Motor neuron (in vitro differentiated cells): ENCODE results near the gene ZBTB7C. TPM values are rescaled to one million over a fixed set of nuclear protein-coding genes. Genes with fewer than 3 reads are reported as not detected.

Experiments used
- ATAC-seq, 8 experiments: fragments of 200-7000 bp; cut with Tn5 transposase; replicated peaks in 6 of 8; 2 replicates each; pipeline ENCODE4 v1.8.0; 2021; ENCODE audit warnings: mild to moderate bottlenecking in 8 of 8, moderate library complexity in 8 of 8
- H3K27ac ChIP-seq, 2 donors: fragments of 250-450 bp; sonication (Bioruptor Pico); 2 replicates each; pipeline ENCODE4 v1.9.0; 2021; ENCODE audit warnings: antibody characterized with exemption in 2 of 2, mild to moderate bottlenecking in 2 of 2, moderate library complexity in 1 of 2
- H3K4me1 ChIP-seq, 2 donors: fragments of 250-450 bp; sonication (Bioruptor Pico); replicated peaks in 1 of 2; 2 replicates each; pipeline ENCODE4 v1.6.1; 2021; ENCODE audit warnings: antibody characterized with exemption in 2 of 2, mild to moderate bottlenecking in 2 of 2, moderate library complexity in 1 of 2
- H3K4me3 ChIP-seq, 5 donors: fragments of 250-450 bp; sonication (Bioruptor Pico); 2 replicates each; pipeline ENCODE4 v1.9.0; 2021; ENCODE audit warnings: antibody characterized with exemption in 5 of 5, mild to moderate bottlenecking in 5 of 5, moderate library complexity in 4 of 5
- WGBS, 10 experiments: fragments of 450-650 bp; shearing (Covaris generic); methylation state at CpG; one replicate each; pipeline ENCODE4 v1.0.0; 2022; 5-methylcytosine and 5-hydroxymethylcytosine counted together
- in situ Hi-C, 9 experiments: fragments of 400-800 bp; cut with MboI; loops; one replicate each; pipeline ENCODE4 v1.15.0; 2021; ENCODE audit warnings: low sequenced_read_pairs in 9 of 9, low pct_unique_long_range_greater_than_20kb in 2 of 9; ENCODE audit not compliant: unreplicated experiment in 9 of 9
- total RNA-seq, 8 experiments: library from RNA; unstranded; fragments of 300-600 nt; gene quantifications; 2 replicates each; pipeline versions ENCODE4 v1.2.3 to v1.2.4, GENCODE V29; 2022

ZBTB7C gene
- total RNA-seq, 8 experiments from 2014 or later: 0.36 to 11.2 (median 3.8) TPM

GRCh38 chr18:48410095-48410920 is 1.1 kb upstream of the ZBTB7C start:
- peaks cover 7 to 10% of the 10 kb centered on the region in 2 donors for H3K4me1 ChIP-seq
- peak; percentile 81 to 90 (median 84) for ATAC-seq
- 3 to 40% (median 4%) methylated on average over 2 to 22 of the region's 77 CpGs; no CpG with 5 or more reads in 5 of the 10 experiments for WGBS, 10 experiments
- in situ Hi-C loops: no loop called here
- H3K4me3 ChIP-seq: peak overlapping the region; percentile 47 to 79 (median 68)
- no peak overlapping the region for H3K27ac ChIP-seq

GRCh38 chr18:48409591-48410094 is 460 bp upstream of the ZBTB7C start:
- Histone ChIP-seq H3K4me3 (peak overlapping the region; percentile 47 to 79 (median 68)), H3K4me1 (peaks cover 7 to 10% of the 10 kb centered on the region in 2 donors), H3K27ac (peak overlapping the region; percentile 0 to 44)
- ATAC-seq: peak; percentile 34 to 61 (median 52)
- WGBS, 10 experiments: 0% methylated on average over 9 of the region's 55 CpGs; no CpG with 5 or more reads in 9 of the 10 experiments
- in situ Hi-C loops: no loop called here

DNA sequence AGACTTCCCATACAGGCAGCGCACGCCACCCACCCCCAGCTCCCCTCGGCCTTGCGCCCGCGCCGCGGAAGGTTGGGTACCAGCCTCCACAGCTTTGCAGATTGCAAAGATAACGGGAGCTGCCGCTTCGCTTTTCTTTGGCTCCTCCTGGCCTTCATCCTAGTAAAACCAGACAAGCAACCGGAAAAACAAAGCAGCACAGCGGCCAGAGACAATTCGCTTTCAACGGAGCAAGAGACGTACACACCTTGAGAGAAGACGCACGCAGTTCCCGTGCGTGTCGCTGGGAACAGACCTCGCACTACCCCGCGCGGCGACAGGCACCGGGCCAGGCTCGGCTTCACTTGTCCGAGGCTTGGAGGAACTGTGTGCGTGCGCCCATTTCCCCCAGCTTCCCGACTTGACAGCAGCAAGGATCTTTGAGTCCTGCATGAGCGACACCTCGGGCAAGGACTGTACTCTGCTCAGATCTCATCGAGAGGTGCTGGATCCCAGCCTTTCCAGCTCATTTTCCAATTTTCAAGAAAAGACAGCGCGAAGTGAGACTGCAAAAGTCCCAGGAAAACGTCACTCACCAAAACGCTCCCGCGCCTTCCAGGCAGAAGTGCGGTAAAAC is 964 bp downstream of the ZBTB7C start:
- WGBS, 10 experiments: 0 to 24% (median 1%) methylated on average over 1 to 16 of the region's 42 CpGs; no CpG with 5 or more reads in 2 of the 10 experiments
- Histone ChIP-seq H3K27ac (no peak overlapping the region), H3K4me1 (peaks cover 7 to 10% of the 10 kb centered on the region in 2 donors), H3K4me3 (peak overlapping the region; percentile 47 to 79 (median 68))
- in situ Hi-C loops: no loop called here
- no peak for ATAC-seq

GRCh38 chr18:48407358-48407757 is 1.8 kb downstream of the ZBTB7C start:
- H3K4me1 ChIP-seq: peaks cover 7 to 10% of the 10 kb centered on the region in 2 donors
- H3K4me3 ChIP-seq: peak overlapping the region in 4 of 5 donors; percentile 47 to 79 (median 70)
- no peak for ATAC-seq
- in situ Hi-C loops: no loop called here
- WGBS, 10 experiments: 54 to 100% (median 83%) methylated on average over 1 to 3 of the region's 3 CpGs; no CpG with 5 or more reads in 4 of the 10 experiments
- no peak overlapping the region for H3K27ac ChIP-seq

- no peak overlapping the region for H3K4me3 ChIP-seq
- WGBS, 10 experiments: 63 to 100% (median 90%) methylated on average over 1 to 2 of the region's 6 CpGs; no CpG with 5 or more reads in 6 of the 10 experiments
- no peak for ATAC-seq
- H3K4me1 ChIP-seq: peaks cover 7 to 10% of the 10 kb centered on the region in 2 donors
- in situ Hi-C loops: no loop called here
- no peak overlapping the region for H3K27ac ChIP-seq
Observed at GRCh38 chr18:48405978-48406377, 3.2 kb downstream of the ZBTB7C start.

- no peak overlapping the region for H3K4me3 ChIP-seq
- in situ Hi-C loops: no loop called here
- WGBS, 10 experiments: 0 to 60% (median 29%) methylated on average over 1 to 4 of the region's 8 CpGs; no CpG with 5 or more reads in 5 of the 10 experiments
- H3K4me1 ChIP-seq: peaks cover 9 to 10% of the 10 kb centered on the region in 2 donors
- no peak overlapping the region for H3K27ac ChIP-seq
- ATAC-seq: peak in 2 of 8 experiments; percentile 2 to 3
Observed at GRCh38 chr18:48404716-48405507, 4.3 kb downstream of the ZBTB7C start.

- Histone ChIP-seq H3K27ac (no peak overlapping the region), H3K4me1 (peaks cover 8 to 9% of the 10 kb centered on the region in 2 donors), H3K4me3 (no peak overlapping the region)
- 0 to 100% (median 83%) methylated on average over 1 of the region's 1 CpG; no CpG with 5 or more reads in 5 of the 10 experiments for WGBS, 10 experiments
- in situ Hi-C loops: no loop called here
- ATAC-seq: no peak
Observed at GRCh38 chr18:48402953-48403352, 6.2 kb downstream of the ZBTB7C start.

- no peak overlapping the region for H3K27ac ChIP-seq
- H3K4me3 ChIP-seq: no peak overlapping the region
- H3K4me1 ChIP-seq: peaks cover 6 to 20% of the 10 kb centered on the region in 2 donors
- peak in 1 of 8 experiments; percentile 25 for ATAC-seq
- in situ Hi-C loops: no loop called here
- WGBS, 10 experiments: 29 to 97% (median 92%) methylated on average over 2 to 6 of the region's 9 CpGs; no CpG with 5 or more reads in 1 of the 10 experiments
Observed at GRCh38 chr18:48399303-48400075, 9.7 kb downstream of the ZBTB7C start.

DNA sequence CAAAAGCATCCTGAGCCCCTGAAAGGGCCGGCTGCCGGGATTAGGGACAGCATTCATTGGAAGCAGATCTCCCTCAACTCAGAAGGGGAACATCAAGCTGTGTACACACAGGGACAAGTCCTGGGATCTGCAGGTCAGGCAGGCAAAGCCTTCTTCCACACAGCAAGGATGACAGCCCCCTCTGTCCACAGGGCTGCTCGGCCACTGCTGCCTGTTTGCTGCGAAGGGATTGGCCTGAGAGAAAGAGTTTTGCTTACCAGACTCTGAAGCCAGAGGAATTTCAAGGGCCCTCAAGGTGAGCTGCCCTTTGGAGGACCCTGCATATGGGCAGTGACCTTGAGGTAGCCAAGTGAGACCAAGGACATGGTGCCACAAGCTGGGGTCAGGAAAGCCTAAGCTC is 11.1 kb downstream of the ZBTB7C start:
- in situ Hi-C loops: no loop called here
- Histone ChIP-seq H3K4me3 (no peak overlapping the region), H3K27ac (no peak overlapping the region), H3K4me1 (peaks cover 16 to 32% of the 10 kb centered on the region in 2 donors)
- WGBS, 10 experiments: 92 to 100% (median 100%) methylated on average over 1 to 2 of the region's 4 CpGs; no CpG with 5 or more reads in 7 of the 10 experiments
- ATAC-seq: no peak

DNA sequence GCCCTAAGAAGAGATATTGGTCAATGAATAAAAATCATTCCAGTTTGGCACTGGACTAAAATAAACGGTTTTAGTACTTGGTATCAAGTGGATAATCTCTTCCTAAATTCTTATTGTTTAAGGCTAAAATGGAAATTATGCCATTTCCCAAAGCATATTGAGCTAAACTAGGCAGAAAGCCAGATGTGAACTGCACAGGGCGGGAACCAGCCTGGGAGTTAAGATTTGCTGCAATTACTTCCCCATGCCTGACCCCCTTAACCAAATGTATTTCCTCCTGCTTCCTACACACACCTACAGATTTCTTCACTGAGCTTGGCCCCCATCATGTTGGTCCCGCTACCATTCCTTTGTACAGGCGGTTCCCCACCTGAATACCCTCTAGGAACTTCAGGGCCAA is 12.2 kb downstream of the ZBTB7C start:
- WGBS, 10 experiments: 0 to 96% (median 43%) methylated on average over 1 to 3 of the region's 4 CpGs; no CpG with 5 or more reads in 1 of the 10 experiments
- no peak overlapping the region for H3K4me3 ChIP-seq
- in situ Hi-C loops: no loop called here
- H3K4me1 ChIP-seq: peaks cover 16 to 38% of the 10 kb centered on the region in 2 donors
- H3K27ac ChIP-seq: no peak overlapping the region
- ATAC-seq: peak in 2 of 8 experiments; percentile 48 to 52

DNA sequence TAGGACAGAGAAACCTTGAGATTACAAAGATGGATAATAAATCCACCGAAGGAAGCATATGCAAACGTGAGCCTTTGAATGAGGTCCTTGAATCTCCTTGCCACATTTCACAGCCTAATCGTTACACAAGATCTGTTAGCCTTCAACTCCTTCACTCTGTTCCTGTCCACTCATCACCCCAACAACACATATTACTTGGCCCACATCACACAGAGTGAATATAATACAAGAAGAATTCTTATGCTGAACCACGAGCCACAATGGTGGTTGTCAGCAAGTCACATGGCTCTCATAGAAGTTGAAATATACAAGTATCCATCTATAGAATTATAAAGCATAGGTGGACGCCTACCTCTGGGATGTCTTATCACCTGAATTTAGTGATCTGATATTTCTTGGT is 12.6 kb downstream of the ZBTB7C start:
- Histone ChIP-seq H3K4me1 (peaks cover 16 to 38% of the 10 kb centered on the region in 2 donors), H3K27ac (no peak overlapping the region), H3K4me3 (no peak overlapping the region)
- in situ Hi-C loops: no loop called here
- peak in 1 of 8 experiments; percentile 10 for ATAC-seq
- 40 to 92% (median 81%) methylated on average over 1 to 5 of the region's 5 CpGs for WGBS, 10 experiments

GRCh38 chr18:48395646-48396045 is 13.5 kb downstream of the ZBTB7C start:
- Histone ChIP-seq H3K27ac (peak overlapping the region in 1 of 2 donors; percentile 71), H3K4me3 (no peak overlapping the region), H3K4me1 (peaks cover 16 to 38% of the 10 kb centered on the region in 2 donors)
- no peak for ATAC-seq
- in situ Hi-C loops: no loop called here
- 57 to 100% (median 83%) methylated on average over 1 of the region's 1 CpG; no CpG with 5 or more reads in 3 of the 10 experiments for WGBS, 10 experiments
